Activated gamma-delta T cell (primary cell): ENCODE data around the gene GNG7.
"Not testable (repeated sequence)": the region's sequence is repeated elsewhere in the genome, so short reads cannot be mapped to it uniquely, and the experiment has no call there.

Experiments used
- DNase-seq: peaks from one replicate; lab custom pipeline; 2025; lab: John Stamatoyannopoulos, UW

The GNG7 gene

GRCh38 chr19:2551172-2551863 is 151.2 kb downstream of the GNG7 start:
- no peak for DNase-seq

GRCh38 chr19:2550431-2551171 is 151.9 kb downstream of the GNG7 start:
- DNase-seq = no peak

GRCh38 chr19:2549701-2550191 is 152.7 kb downstream of the GNG7 start:
- no peak for DNase-seq

GRCh38 chr19:2548966-2549365 is 153.5 kb downstream of the GNG7 start:
- no peak for DNase-seq

GRCh38 chr19:2547721-2548120 is 154.8 kb downstream of the GNG7 start:
- DNase-seq = no peak

- DNase-seq = no peak
These were observed 155.3 kb downstream of the GNG7 start for GRCh38 chr19:2547033-2547680.

- no peak for DNase-seq
These were observed 156.1 kb downstream of the GNG7 start for GRCh38 chr19:2546128-2547032.

GRCh38 chr19:2545416-2546127 is 156.9 kb downstream of the GNG7 start:
- not testable (repeated sequence) for DNase-seq

- no peak for DNase-seq
These were observed 157.7 kb downstream of the GNG7 start for GRCh38 chr19:2544576-2545415.

GRCh38 chr19:2543463-2544442 is 158.7 kb downstream of the GNG7 start:
- peak; percentile 60 for DNase-seq

GRCh38 chr19:2543072-2543462 is 159.4 kb downstream of the GNG7 start:
- not testable (repeated sequence) for DNase-seq

GRCh38 chr19:2542341-2543069 is 160.0 kb downstream of the GNG7 start:
- no peak for DNase-seq

- DNase-seq = no peak
These were observed 161.6 kb downstream of the GNG7 start for GRCh38 chr19:2540646-2541454.

- DNase-seq = no peak
These were observed 162.2 kb downstream of the GNG7 start for GRCh38 chr19:2540251-2540645.

- DNase-seq = no peak
These were observed 164.3 kb downstream of the GNG7 start for GRCh38 chr19:2538096-2538757.

- DNase-seq = not testable (repeated sequence)
These were observed 164.9 kb downstream of the GNG7 start for GRCh38 chr19:2537584-2537983.

GRCh38 chr19:2536461-2536860 is 166.0 kb downstream of the GNG7 start:
- no peak for DNase-seq
